Muscle layer of duodenum (tissue), 2 donors: ENCODE data around the gene RPE65.
A peak's percentile ranks its signal among the peaks of the same experiment; 100 is the strongest.
"Not testable (repeated sequence)": the region's sequence is repeated elsewhere in the genome, so short reads cannot be mapped to it uniquely, and the experiment has no call there.

Source experiments
- H3K27ac ChIP-seq: one replicate; pipeline ENCODE4 v1.7.0; 2013; ENCODE audit warnings: mild to moderate bottlenecking, low read length
- H3K27me3 ChIP-seq: one replicate; pipeline ENCODE4 v1.7.0; 2013; ENCODE audit warnings: low read depth, mild to moderate bottlenecking, control low read depth, low read length
- H3K36me3 ChIP-seq, 2 donors: one replicate each; pipeline ENCODE4 v1.7.0; 2013; ENCODE audit warnings: low read length in 2 of 2, control low read depth in 1 of 2, mild to moderate bottlenecking in 1 of 2; ENCODE audit not compliant: insufficient read depth in 2 of 2, control insufficient read depth in 1 of 2
- H3K4me1 ChIP-seq, 2 donors: one replicate each; pipeline ENCODE4 v1.7.0; 2013; ENCODE audit warnings: low read length in 2 of 2, mild to moderate bottlenecking in 2 of 2, control low read depth in 1 of 2, moderate library complexity in 1 of 2; ENCODE audit not compliant: insufficient read depth in 2 of 2, control insufficient read depth in 1 of 2
- H3K4me3 ChIP-seq, 2 donors: one replicate each; pipeline ENCODE4 v1.7.0; 2013; ENCODE audit warnings: low read length in 2 of 2, low read depth in 1 of 2, mild to moderate bottlenecking in 1 of 2
- H3K9me3 ChIP-seq, 2 donors: one replicate each; pipeline ENCODE4 v1.7.0; 2013; ENCODE audit warnings: low read length in 2 of 2, control low read depth in 1 of 2, mild to moderate bottlenecking in 1 of 2; ENCODE audit not compliant: control insufficient read depth in 1 of 2
- donor health status: healthy.

RPE65 gene

GRCh38 chr1:68449901-68450300 is at the start of gene RPE65:
TSS of gene RPE65 (minus strand) at chr1:68449954. CDS start at chr1:68449905, 49 bp downstream.
- no peak within 1 kb of the TSS for H3K27ac ChIP-seq
- H3K9me3 ChIP-seq, result no peaks in the 10 kb centered on the region

GRCh38 chr1:68497358-68497698 is 47.6 kb upstream of the RPE65 start:
- no peaks in the 10 kb centered on the region for H3K27me3 ChIP-seq
- no peak overlapping the region for H3K27ac ChIP-seq
- H3K4me3 ChIP-seq, result peak overlapping the region; percentile 78 to 93
- no peaks in the 10 kb centered on the region for H3K36me3 ChIP-seq
- H3K9me3 ChIP-seq, result no peaks in the 10 kb centered on the region
- peaks cover 7 to 12% of the 10 kb centered on the region in 2 donors for H3K4me1 ChIP-seq

More at GRCh38 chr1:68449901-68450300, at the start of gene RPE65:
- no peaks in the 10 kb centered on the region for H3K27me3 ChIP-seq
- H3K4me1 ChIP-seq, result peaks cover 0 to 4% of the 10 kb centered on the region in 2 donors
- no peak within 1 kb of the TSS for H3K4me3 ChIP-seq
- no peaks in the 10 kb centered on the region for H3K36me3 ChIP-seq

GRCh38 chr1:68496680-68497357 is 47.1 kb upstream of the RPE65 start, which contains the start of gene DEPDC1:
TSS of gene DEPDC1 (minus strand) at chr1:68497082. CDS start at chr1:68496999, 83 bp downstream.
- Histone ChIP-seq H3K4me3 (peak within 1 kb of the TSS; percentile 78 to 93), H3K36me3 (no peaks in the 10 kb centered on the region), H3K27ac (no peak within 1 kb of the TSS), H3K4me1 (peaks cover 7 to 12% of the 10 kb centered on the region in 2 donors), H3K27me3 (no peaks in the 10 kb centered on the region), H3K9me3 (no peaks in the 10 kb centered on the region)

DNA sequence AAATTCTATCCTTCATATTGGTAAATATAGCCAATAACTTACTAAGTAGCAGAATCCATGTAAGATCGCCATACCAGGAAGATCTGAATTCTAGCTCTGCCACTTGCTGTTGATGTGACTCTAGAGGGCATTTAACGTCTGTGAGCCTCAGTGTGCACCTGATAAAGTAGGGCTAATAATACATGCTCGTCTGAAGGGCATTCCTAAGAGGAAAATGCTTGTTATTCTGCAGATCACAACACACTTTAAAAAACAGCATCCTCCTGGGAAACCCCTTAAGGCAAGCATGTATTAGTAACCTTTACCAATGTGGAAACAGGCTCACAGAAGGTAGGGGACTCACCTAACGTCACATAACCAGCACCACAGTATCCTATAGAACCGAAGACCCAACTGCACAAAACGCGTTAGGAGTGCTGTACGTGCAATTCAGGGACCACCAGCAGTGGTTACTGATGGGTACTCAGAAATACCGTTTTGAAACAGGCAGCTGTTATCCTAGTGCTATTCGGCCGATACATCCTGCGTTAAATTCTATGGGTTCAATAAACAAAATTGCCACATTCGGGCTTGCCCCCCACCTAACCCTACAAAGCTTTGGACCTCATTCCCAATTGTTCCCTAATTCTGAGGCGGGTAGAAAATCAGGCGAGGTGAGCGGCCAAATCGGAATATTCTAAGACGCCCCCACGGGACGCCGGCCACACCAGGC is 46.4 kb upstream of the RPE65 start:
- H3K9me3 ChIP-seq, result no peaks in the 10 kb centered on the region
- peaks cover 7 to 12% of the 10 kb centered on the region in 2 donors for H3K4me1 ChIP-seq
- H3K4me3 ChIP-seq, result peak overlapping the region; percentile 78 to 93
- H3K36me3 ChIP-seq, result no peaks in the 10 kb centered on the region
- H3K27ac ChIP-seq, result no peak overlapping the region
- no peaks in the 10 kb centered on the region for H3K27me3 ChIP-seq

DNA sequence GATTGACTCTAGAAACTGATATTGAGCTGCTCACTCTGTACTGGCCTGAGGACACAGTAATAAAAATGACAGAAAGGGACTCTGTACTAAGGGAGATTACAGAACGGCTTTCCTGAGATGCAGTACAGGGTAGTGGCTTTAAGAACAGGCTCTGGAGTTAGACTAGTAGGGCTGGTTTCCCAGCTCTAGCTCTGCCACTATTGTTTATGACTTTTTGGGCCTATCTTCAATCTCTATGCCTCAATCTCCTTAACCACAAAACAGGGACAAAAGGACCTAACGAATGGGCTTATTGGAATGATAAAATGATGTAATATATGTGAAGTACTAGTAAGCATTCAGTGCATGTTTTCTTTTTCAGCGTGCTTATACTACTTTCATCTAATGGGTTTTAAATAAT is 45.8 kb upstream of the RPE65 start:
- Histone ChIP-seq H3K4me3 (no peak overlapping the region), H3K27ac (no peak overlapping the region), H3K4me1 (peaks cover 7 to 12% of the 10 kb centered on the region in 2 donors), H3K36me3 (no peaks in the 10 kb centered on the region), H3K27me3 (no peaks in the 10 kb centered on the region), H3K9me3 (no peaks in the 10 kb centered on the region)

DNA sequence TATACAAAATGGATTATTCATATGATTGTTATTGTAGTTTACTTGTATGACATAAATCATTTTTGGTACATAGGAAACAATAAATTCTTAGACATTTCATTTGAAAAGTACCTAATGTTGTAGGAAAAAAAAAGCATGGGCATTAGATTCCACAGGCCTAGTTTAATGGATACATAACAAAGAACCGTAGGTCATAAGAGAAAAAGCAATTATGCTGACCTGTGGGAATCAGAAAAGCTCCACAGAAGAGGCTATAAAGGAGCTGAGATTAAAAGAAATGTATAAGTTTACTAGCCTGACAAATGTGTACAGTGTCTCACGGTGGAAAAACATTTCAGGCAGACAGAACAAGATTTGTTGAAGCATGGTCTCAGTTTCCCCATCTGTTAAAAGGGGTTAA is 43.4 kb upstream of the RPE65 start:
- H3K4me3 ChIP-seq, result no peak overlapping the region
- H3K27me3 ChIP-seq, result no peaks in the 10 kb centered on the region
- no peaks in the 10 kb centered on the region for H3K36me3 ChIP-seq
- H3K4me1 ChIP-seq, result peaks cover 7 to 12% of the 10 kb centered on the region in 2 donors
- H3K27ac ChIP-seq, result no peak overlapping the region
- H3K9me3 ChIP-seq, result no peaks in the 10 kb centered on the region

- H3K4me3 ChIP-seq, H3K27ac ChIP-seq, H3K9me3 ChIP-seq, H3K36me3 ChIP-seq, H3K27me3 ChIP-seq: not testable (repeated sequence)
- H3K4me1 ChIP-seq, result peaks cover 1 to 12% of the 10 kb centered on the region in 2 donors
Observed at GRCh38 chr1:68492255-68492654, 42.5 kb upstream of the RPE65 start.

- Histone ChIP-seq H3K4me1 (no peaks in the 10 kb centered on the region), H3K36me3 (no peaks in the 10 kb centered on the region), H3K27me3 (no peaks in the 10 kb centered on the region), H3K4me3 (no peak overlapping the region), H3K9me3 (no peaks in the 10 kb centered on the region), H3K27ac (no peak overlapping the region)
Observed at GRCh38 chr1:68490046-68490651, 40.4 kb upstream of the RPE65 start.

- Histone ChIP-seq H3K4me1 (no peaks in the 10 kb centered on the region), H3K27me3 (no peaks in the 10 kb centered on the region), H3K36me3 (no peaks in the 10 kb centered on the region), H3K27ac (no peak overlapping the region), H3K4me3 (no peak overlapping the region), H3K9me3 (no peaks in the 10 kb centered on the region)
Observed at GRCh38 chr1:68485431-68486022, 35.8 kb upstream of the RPE65 start.

DNA sequence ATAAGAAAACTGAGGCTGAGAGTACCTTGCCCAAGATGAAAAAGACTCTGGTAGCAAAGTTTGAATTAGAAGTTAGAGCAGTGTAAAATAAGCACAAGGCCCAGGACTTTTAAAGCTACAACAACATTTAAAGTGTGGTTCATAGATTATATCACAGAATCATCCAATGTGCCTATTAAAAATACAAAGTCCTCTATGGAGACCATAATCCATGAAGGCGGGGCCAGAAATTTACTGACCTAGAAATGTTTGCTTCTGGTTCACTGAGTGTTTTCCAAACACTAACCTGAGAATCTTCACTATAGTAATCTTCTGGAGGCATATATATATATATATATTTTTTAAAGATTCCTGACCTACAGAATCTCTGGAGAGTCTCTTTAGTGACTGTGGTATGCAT is 34.9 kb upstream of the RPE65 start:
- no peak overlapping the region for H3K27ac ChIP-seq
- H3K4me1 ChIP-seq, result no peaks in the 10 kb centered on the region
- no peaks in the 10 kb centered on the region for H3K27me3 ChIP-seq
- H3K4me3 ChIP-seq, result no peak overlapping the region
- no peaks in the 10 kb centered on the region for H3K9me3 ChIP-seq
- no peaks in the 10 kb centered on the region for H3K36me3 ChIP-seq

- no peaks in the 10 kb centered on the region for H3K27me3 ChIP-seq
- H3K4me3 ChIP-seq, result no peak overlapping the region
- no peak overlapping the region for H3K27ac ChIP-seq
- no peaks in the 10 kb centered on the region for H3K9me3 ChIP-seq
- H3K4me1 ChIP-seq, result no peaks in the 10 kb centered on the region
- H3K36me3 ChIP-seq, result no peaks in the 10 kb centered on the region
Observed at GRCh38 chr1:68481041-68481440, 31.3 kb upstream of the RPE65 start.
